OCI-LY1 (cell line): ENCODE results near the gene NLRP6.

Source experiments
- CTCF ChIP-seq: fragments of 200-600 bp; sonication (generic), shearing (Covaris generic); IDR thresholded peaks from 2 replicates; pipeline ENCODE4 v1.5.1; 2017; ENCODE audit warnings: mild to moderate bottlenecking, antibody characterized with exemption, low read length, moderate library complexity, mixed read lengths
- EZH2 ChIP-seq: fragments of 200-600 bp; sonication (generic), shearing (Covaris generic); IDR thresholded peaks from 2 replicates; pipeline ENCODE4 v1.8.0; 2017; ENCODE audit warnings: borderline replicate concordance, mixed run types, mild to moderate bottlenecking, antibody characterized with exemption, low read length, moderate library complexity, mixed read lengths

- no peak for TF ChIP-seq CTCF
- TF ChIP-seq EZH2 = no peak
Observed at GRCh38 chr11:267491-267994, 10.7 kb upstream of the NLRP6 start.
